HTERT RPE-1 (cell line): Measurements from ENCODE around the gene RRAS2.

Source experiments
- in situ Hi-C: fragments of 300-500 bp; cut with MboI; formaldehyde crosslinking; loops from 4 replicates; pipeline ENCODE4 v1.14.3; 2020; ENCODE audit warnings: low sequenced_read_pairs

Gene RRAS2

GRCh38 chr11:14340721-14341120, 18.3 kb downstream of the RRAS2 start:
- in situ Hi-C loops: no loop called here

- in situ Hi-C loops: no loop called here
Observed at GRCh38 chr11:14339356-14339755, 19.6 kb downstream of the RRAS2 start.

- in situ Hi-C loops: no loop called here
Observed at GRCh38 chr11:14336507-14337503, 22.2 kb downstream of the RRAS2 start.

GRCh38 chr11:14335712-14336111, 23.3 kb downstream of the RRAS2 start:
- in situ Hi-C loops: no loop called here

GRCh38 chr11:14334893-14335292, 24.1 kb downstream of the RRAS2 start:
- in situ Hi-C loops: no loop called here

- in situ Hi-C loops: no loop called here
Observed at GRCh38 chr11:14334192-14334591, 24.8 kb downstream of the RRAS2 start.

GRCh38 chr11:14331476-14332136, 27.4 kb downstream of the RRAS2 start:
- in situ Hi-C loops: no loop called here

GRCh38 chr11:14330881-14331280, 28.1 kb downstream of the RRAS2 start:
- in situ Hi-C loops: no loop called here

- in situ Hi-C loops: no loop called here
Observed at GRCh38 chr11:14329702-14330101, 29.3 kb downstream of the RRAS2 start.

- in situ Hi-C loops: no loop called here
Observed at GRCh38 chr11:14327116-14327515, 31.9 kb downstream of the RRAS2 start.

GRCh38 chr11:14323118-14323676, 35.8 kb downstream of the RRAS2 start:
- in situ Hi-C loops: no loop called here

- in situ Hi-C loops: no loop called here
Observed at GRCh38 chr11:14322510-14322909, 36.5 kb downstream of the RRAS2 start.

GRCh38 chr11:14320020-14320419, 39.0 kb downstream of the RRAS2 start:
- in situ Hi-C loops: no loop called here

- in situ Hi-C loops: no loop called here
Observed at GRCh38 chr11:14318581-14318981, 40.4 kb downstream of the RRAS2 start.

GRCh38 chr11:14317659-14318325, 41.2 kb downstream of the RRAS2 start:
- in situ Hi-C loops: no loop called here

- in situ Hi-C loops: no loop called here
Observed at GRCh38 chr11:14315130-14315529, 43.9 kb downstream of the RRAS2 start.

- in situ Hi-C loops: no loop called here
Observed at GRCh38 chr11:14314127-14314526, 44.9 kb downstream of the RRAS2 start.

GRCh38 chr11:14312736-14313438, 46.1 kb downstream of the RRAS2 start:
- in situ Hi-C loops: no loop called here

GRCh38 chr11:14310679-14311078, 48.3 kb downstream of the RRAS2 start:
- in situ Hi-C loops: no loop called here

GRCh38 chr11:14309425-14310192, 49.4 kb downstream of the RRAS2 start:
- in situ Hi-C loops: no loop called here
